ENCODE measurements around the gene TUT1. TPM values are rescaled to one million over a fixed set of nuclear protein-coding genes. Genes with fewer than 3 reads are reported as not detected.

Gene TUT1
- total and polyA plus RNA-seq, 2 of the 4 experiments (the other 2 are of a cell fraction), result 4.3 to 10.1 TPM

GRCh38 chr11:62544581-62545436, 46.5 kb downstream of the TUT1 start:
- Histone ChIP-seq H3K4me3 (ENCODE audit: insufficient read depth, low read depth, low read length) (peak overlapping the region; percentile 85), H3K14ac (replicated peaks; ENCODE audit: low read depth, low read length) (peak overlapping the region; percentile 93), H3K27ac (ENCODE audit: insufficient read depth, low read length) (peak overlapping the region; percentile 94), H3K27me3 (ENCODE audit: control insufficient read depth, insufficient read depth, low read length) (no peaks in the 10 kb centered on the region), H3K4me1 (ENCODE audit: control insufficient read depth, insufficient read depth, low read length) (peaks cover 36% of the 10 kb centered on the region), H2BK15ac (ENCODE audit: low read depth, low read length) (peak overlapping the region; percentile 37; the same call in 2 of the 3 replicates), H4K91ac (ENCODE audit: insufficient read depth, low read depth, low read length) (peak overlapping the region; percentile 87), H4K20me1 (ENCODE audit: insufficient read depth, low read length) (peaks cover 58% of the 10 kb centered on the region), H4K5ac (ENCODE audit: low read depth, low read length) (peak overlapping the region; percentile 76), H2AFZ (replicated peaks; ENCODE audit: low read length, poor library complexity) (peak overlapping the region; percentile 35), H3K23ac (ENCODE audit: low read depth, low read length) (peak overlapping the region; percentile 89), H3K56ac (ENCODE audit: extremely low read depth, insufficient read depth, low read length) (peak overlapping the region; percentile 99), H3K18ac (ENCODE audit: low read depth, low read length) (peak overlapping the region; percentile 67), H3K9me3 (ENCODE audit: control insufficient read depth, insufficient read depth, low read length) (no peaks in the 10 kb centered on the region), H3K4ac (ENCODE audit: low read depth, low read length) (peak overlapping the region; percentile 95), H3K9me1 (ENCODE audit: insufficient read depth, low read length) (peaks cover 11% of the 10 kb centered on the region), H2BK5ac (ENCODE audit: low read depth, low read length, poor library complexity, severe bottlenecking) (peak overlapping the region; percentile 98), H3K36me3 (ENCODE audit: control insufficient read depth, insufficient read depth, low read length) (peaks cover 11% of the 10 kb centered on the region), H2AK5ac (ENCODE audit: low read depth, low read length) (peak overlapping the region; percentile 83), H3K9ac (ENCODE audit: low read depth, low read length) (peak overlapping the region; percentile 93), H2AK9ac (replicated peaks; ENCODE audit: low read depth, low read length, poor library complexity) (peak overlapping the region; percentile 93), H3K4me2 (ENCODE audit: low read depth, low read length) (peak overlapping the region; percentile 83), H2BK120ac (ENCODE audit: low read depth, low read length) (peak overlapping the region; percentile 45), H4K8ac (ENCODE audit: low read depth in 2 of 2, low read length in 2 of 2) (peak overlapping the region; percentile 76 to 78), H3K79me1 (ENCODE audit: low read depth in 1 of 2, low read length in 2 of 2) (peaks cover 0 to 40% of the 10 kb centered on the region in 2 experiments; a peak in 2 of 4 replicates), H2BK20ac (ENCODE audit: low read depth, low read length) (no peak overlapping the region)
- ChIA-PET CTCF (interaction anchor here (2.3 to 4.1 kb wide), 2 partner anchors 16 to 120 kb away, joined by 7 to 24 read pairs; no protein-coding TSS in a partner anchor), POLR2A (ENCODE audit: unreplicated experiment) (interaction anchor here (0.5 to 3.6 kb wide), 4 partner anchors 8 to 120 kb away, joined by 3 to 16 read pairs (median 6); no protein-coding TSS in a partner anchor)
- dilution Hi-C loops (cut with HindIII; ENCODE audit: low sequenced_read_pairs, unreplicated experiment), result no loop called here
- DNase-seq, result no peak
- WGBS, 2 experiments (ENCODE audit: extremely low coverage in 2 of 2, insufficient read length in 1 of 2), result 3% methylated on average over 15 of the region's 32 CpGs; no CpG with 5 or more reads in 1 of the 2 experiments
- intact Hi-C loops (cut with micrococcal nuclease), result loop anchor here (1.0 to 5.0 kb wide), 2 partner anchors 15 to 38 kb away; no protein-coding TSS in a partner anchor
- no peak for ATAC-seq (ENCODE audit: low read depth)
- no TSS peak for BruUV-seq (replicated peaks)
- in situ Hi-C loops (cut with MboI; ENCODE audit: low sequenced_read_pairs), result no loop called here
- TF ChIP-seq SMC3 (IDR thresholded peaks at IDR 0.05; ENCODE audit: low read depth, low read length) (no peak), RAD21 (IDR thresholded peaks at IDR 0.05; ENCODE audit: low read length) (no peak), USF2 (IDR thresholded peaks at IDR 0.05; ENCODE audit: low read depth, low read length) (no peak), CHD1 (IDR thresholded peaks at IDR 0.05; ENCODE audit: low read depth, low read length) (no peak), RCOR1 (IDR thresholded peaks at IDR 0.05; ENCODE audit: insufficient replicate concordance, low read length) (no peak), MXI1 (IDR thresholded peaks at IDR 0.05; ENCODE audit: borderline replicate concordance, low read depth, low read length) (no peak), BHLHE40 (IDR thresholded peaks at IDR 0.05; ENCODE audit: low read depth, low read length) (no peak), MAFK (IDR thresholded peaks at IDR 0.05; ENCODE audit: low read depth, low read length) (no peak), FOS (IDR thresholded peaks at IDR 0.05; ENCODE audit: low read depth, low read length) (no peak), POLR2A (IDR thresholded peaks at IDR 0.05; ENCODE audit: low read depth, low read length) (no peak), MAZ (IDR thresholded peaks at IDR 0.05; ENCODE audit: borderline replicate concordance, low read depth, low read length) (no peak), NFE2L2 (IDR thresholded peaks at IDR 0.05; ENCODE audit: low read depth, low read length) (no peak), RFX5 (IDR thresholded peaks at IDR 0.05; ENCODE audit: low read depth, low read length) (no peak), CTCF (conservative IDR thresholded peaks at IDR 0.05; ENCODE audit: low read depth, low read length) (no peak), CEBPB (IDR thresholded peaks at IDR 0.05; ENCODE audit: low read depth, low read length) (no peak)
